D341Med (cell line): Measurements from ENCODE around the gene TFDP1.

Experiments used
- DNase-seq: peaks from one replicate; pipeline ENCODE4 v3.0.0; 2012; ENCODE audit warnings: low spot score

The TFDP1 gene

DNA sequence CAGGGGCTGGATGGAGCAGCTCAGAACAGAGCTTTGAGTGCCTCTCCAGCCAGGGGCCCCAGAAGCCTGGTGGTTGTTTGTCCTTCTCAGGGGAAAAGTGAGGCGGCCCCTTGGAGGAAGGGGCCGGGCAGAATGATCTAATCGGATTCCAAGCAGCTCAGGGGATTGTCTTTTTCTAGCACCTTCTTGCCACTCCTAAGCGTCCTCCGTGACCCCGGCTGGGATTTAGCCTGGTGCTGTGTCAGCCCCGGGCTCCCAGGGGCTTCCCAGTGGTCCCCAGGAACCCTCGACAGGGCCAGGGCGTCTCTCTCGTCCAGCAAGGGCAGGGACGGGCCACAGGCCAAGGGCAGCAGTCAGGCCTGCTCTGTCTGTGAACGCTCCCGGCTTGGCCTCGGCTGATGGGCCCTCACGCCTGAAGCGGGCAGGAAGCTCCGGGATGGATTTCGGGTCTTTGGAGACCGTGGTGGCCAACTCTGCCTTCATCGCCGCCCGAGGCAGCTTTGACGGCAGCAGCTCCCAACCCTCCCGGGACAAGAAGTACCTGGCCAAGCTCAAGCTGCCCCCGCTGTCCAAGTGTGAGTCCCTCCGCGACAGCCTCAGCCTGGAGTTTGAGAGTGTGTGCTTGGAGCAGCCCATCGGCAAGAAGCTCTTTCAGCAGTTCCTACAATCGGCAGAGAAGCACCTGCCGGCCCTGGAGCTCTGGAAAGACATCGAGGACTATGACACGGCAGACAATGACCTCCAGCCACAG, 82.6 kb downstream of the TFDP1 start, which contains the start of gene GRK1:
Gene GRK1, plus strand, starts transcription at position 269 of the 751 bp plus-strand sequence. Its CDS starts 168 bp downstream, at position 437.
- DNase-seq: no peak

DNA sequence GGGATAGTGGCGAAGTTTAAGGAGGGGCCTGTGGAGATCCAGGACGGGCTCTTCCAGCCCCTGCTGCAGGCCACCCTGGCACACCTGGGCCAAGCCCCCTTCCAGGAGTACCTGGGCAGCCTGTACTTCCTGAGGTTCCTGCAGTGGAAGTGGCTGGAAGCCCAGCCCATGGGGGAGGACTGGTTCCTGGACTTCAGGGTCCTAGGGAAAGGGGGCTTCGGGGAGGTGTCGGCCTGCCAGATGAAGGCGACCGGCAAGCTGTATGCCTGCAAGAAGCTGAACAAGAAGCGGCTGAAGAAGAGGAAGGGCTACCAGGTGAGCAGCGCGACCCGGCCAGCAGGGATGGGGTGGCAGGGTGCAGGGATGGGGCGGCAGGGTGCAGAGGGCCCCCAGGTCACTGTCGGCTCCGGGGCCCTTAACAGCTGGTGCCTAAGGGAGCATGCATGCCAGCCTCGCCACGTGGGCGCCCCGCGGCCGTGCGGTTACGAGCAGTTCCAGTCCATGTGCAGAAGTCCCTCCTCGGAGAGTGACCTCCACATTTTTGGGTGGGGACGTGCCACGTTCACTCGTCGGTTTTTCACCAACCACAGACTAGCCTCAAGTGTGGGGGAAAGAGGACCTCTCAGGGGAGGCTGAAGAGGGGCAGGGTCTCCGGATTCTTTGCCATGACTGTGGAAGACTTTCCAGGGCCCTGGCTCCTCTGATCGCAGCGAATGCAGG, 83.4 kb downstream of the TFDP1 start:
- DNase-seq: no peak

DNA sequence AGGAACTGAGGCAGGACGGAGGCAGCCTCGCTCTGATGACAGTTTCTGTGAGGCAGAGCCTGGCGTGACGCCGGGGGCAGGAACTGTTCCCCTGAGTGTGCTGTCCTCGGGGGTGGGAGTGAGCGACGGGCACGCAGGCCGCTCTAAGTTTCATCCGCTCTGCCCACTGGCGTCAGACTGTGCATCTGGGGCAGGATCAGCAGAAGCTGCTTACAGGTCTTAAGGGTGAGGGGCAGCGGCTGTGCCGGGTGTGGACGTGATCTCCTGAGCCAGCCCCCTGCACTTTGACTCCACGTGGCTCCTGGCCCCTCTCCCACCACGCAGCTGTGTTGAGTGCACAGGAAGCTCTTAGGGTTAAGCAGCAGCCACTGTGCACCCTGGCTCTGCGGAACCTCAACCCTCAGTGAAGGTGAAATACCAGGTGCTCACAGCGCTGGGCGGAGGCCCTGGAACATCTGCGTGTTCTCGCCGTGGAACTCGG, 84.0 kb downstream of the TFDP1 start:
- no peak for DNase-seq

DNA sequence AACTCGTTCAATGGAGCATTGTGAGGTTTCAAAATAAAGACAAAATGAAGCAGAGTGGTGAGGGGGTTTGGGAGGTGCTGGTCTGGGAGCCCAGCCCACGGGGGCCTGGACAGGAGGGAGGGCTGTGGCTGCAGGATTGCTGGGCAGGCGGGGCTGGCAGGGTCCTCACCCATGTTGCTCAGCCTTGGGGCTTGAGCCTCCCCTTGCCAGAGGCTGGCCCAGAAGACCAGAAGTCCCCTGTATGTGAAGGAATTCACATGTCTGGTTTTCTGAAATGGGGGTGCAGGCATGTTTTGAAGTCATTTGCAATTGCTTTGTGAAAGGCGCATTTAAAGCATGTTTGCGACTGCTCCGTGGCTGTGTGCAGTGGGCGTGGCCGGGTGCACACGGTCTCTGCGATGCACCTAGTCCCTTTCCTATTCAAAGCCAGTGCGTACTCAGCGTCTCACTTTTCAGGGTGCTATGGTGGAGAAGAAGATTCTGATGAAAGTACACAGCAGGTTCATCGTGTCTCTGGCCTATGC, 84.7 kb downstream of the TFDP1 start:
- no peak for DNase-seq

DNA sequence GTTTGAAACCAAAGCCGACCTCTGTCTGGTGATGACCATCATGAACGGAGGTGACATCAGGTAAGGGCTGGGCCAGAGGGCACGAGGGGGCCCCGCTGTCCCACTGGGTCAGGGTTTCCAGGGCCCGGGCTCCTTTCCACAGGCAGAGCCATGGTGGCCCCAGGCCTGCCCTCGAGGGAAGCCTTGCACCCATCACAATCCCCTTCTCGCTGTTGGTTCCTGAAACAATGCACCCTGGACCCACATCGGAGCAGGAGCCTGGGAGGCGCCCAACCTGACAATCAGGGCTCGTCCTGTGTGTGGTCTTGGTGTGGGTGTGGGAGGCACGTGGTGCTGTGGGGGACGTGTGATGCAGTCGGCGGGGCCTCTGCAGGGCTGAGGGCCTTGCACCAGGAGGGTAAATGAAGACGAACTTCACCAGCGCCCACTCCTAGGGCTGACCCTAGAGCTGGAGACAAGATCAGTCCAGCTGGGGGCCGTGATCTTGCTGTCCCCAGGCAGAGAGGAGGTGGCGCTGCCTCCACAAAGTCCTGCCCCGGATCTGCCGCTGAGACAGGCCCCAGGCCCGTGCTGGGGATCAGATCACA, 85.3 kb downstream of the TFDP1 start:
- no peak for DNase-seq

DNA sequence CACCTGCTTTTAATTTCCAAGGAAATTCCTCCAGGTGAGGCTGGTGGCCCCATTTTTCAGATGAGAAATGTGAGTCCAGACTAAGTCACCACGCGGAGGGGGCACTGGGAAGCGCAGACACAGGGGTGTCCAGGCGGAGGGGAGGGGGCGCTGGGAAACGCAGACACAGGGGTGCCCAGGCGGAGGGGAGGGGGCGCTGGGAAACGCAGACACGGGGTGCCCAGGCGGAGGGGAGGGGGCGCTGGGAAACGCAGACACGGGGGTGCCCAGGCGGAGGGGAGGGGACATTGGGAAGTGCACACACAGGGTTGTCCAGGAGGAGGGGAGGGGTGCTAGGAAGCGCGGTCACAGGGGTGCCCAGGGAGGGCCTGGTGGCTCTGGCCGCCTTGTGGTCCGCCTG, 86.0 kb downstream of the TFDP1 start:
- DNase-seq: no peak

DNA sequence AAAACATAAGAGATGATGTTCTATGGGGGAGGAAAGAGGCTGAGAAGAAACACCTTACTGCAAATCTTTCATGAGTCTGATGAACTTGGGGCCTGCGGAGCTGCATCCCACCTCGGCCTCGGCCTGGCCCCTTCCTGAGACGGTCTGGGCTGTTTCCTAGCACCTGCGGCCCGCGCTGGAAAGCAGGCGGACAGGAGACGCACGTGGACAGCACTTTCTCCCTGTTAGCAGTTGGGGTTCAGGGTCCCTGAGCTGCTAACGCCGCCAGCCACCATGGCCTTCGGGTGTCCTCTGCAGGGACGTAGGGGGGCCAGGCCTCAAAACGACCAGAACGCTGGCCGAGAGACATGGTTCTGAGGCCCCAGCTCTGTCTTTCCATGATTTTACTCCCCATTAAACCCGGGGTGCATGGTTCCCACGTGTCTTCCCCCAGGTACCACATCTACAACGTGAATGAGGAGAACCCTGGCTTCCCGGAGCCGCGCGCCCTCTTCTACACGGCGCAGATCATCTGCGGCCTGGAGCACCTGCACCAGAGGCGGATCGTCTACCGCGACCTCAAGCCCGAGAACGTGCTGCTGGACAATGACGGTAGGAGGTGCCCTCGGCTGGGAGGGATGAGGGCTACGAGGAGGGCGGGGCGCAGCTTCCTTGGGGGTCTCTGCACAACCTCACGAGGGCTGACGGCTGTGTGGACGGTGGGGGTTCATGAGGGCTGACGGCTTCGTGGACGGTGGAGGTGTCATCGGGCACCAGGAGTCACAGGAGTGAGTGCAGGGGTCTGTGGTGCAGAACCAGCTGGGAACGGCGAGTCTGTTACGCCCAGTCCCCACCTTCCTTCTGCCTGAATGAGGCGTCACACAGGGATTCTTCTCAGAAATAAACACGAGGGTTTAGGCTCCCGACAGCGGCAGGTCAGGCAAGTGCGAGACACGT, 86.8 kb downstream of the TFDP1 start:
- no peak for DNase-seq

DNA sequence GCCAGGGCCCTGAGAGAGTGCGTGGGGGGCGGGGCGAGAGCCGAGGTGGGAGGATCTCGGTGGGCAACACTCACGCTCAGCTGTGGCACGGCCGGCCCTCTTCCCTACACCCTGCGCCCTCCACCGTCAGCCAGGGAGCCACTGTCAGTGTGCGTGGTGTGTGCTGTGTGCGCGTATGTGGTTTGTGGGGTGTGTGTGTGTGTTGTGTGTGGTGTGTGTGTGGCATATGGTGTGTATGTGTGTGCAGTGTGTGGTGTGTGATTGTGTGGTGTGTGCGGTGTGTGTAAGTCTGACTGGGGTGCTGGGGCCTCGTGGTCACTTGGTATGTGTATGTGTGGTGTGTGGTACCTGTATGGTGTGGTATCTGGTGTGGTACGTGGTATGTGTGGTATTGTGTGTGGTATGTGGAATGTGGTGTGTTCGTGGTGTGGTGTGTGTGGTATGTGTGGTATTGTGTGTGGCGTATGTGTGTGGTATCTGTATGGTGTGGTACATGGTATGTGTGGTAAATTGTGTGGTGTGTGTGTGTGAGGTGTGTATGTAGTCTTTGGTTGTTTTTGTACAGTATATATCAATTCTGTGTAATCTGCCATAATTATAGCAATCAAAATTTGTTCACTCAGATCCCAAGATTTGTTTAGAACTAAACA, 87.6 kb downstream of the TFDP1 start:
- no peak for DNase-seq
